ENCODE data around the gene RFX3. TPM values are rescaled to one million over a fixed set of nuclear protein-coding genes. Genes with fewer than 3 reads are reported as not detected.

Gene RFX3
- total RNA-seq, 4 donors from 2014 or later: 8.4 to 15.3 (median 9.7) TPM

DNA sequence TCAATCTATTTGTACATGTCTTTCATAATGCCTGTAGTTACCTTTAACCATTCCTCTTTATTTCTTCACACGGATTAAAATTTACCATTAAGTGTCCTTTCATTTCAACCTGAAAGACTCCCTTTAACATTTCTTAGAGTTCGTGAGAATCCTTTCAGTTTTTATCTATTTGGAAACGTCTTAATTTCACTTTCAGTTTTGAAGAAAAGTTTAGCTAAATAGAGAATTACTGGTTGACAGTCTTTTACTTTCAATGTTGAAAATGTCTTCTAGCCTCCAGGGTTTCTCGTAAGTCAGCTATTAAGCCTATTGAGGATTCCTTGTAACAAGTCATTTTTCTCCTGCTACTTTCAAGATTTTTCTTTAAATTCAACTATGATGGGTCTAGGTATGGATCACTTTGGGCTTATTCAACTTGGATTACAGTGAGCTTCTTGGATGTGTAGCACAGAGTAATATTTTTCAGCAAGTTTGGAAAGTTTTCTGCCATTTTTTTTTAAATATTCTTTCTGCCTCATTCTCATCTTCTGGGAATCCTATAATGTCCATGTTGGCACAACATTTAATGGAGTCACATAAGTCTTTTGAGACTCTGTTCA, 48.5 kb downstream of the RFX3 start:
- TF ChIP-seq, protein P1, sequence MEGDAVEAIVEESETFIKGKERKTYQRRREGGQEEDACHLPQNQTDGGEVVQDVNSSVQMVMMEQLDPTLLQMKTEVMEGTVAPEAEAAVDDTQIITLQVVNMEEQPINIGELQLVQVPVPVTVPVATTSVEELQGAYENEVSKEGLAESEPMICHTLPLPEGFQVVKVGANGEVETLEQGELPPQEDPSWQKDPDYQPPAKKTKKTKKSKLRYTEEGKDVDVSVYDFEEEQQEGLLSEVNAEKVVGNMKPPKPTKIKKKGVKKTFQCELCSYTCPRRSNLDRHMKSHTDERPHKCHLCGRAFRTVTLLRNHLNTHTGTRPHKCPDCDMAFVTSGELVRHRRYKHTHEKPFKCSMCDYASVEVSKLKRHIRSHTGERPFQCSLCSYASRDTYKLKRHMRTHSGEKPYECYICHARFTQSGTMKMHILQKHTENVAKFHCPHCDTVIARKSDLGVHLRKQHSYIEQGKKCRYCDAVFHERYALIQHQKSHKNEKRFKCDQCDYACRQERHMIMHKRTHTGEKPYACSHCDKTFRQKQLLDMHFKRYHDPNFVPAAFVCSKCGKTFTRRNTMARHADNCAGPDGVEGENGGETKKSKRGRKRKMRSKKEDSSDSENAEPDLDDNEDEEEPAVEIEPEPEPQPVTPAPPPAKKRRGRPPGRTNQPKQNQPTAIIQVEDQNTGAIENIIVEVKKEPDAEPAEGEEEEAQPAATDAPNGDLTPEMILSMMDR (IDR thresholded peaks at IDR 0.05; ENCODE audit: low read depth): no peak

DNA sequence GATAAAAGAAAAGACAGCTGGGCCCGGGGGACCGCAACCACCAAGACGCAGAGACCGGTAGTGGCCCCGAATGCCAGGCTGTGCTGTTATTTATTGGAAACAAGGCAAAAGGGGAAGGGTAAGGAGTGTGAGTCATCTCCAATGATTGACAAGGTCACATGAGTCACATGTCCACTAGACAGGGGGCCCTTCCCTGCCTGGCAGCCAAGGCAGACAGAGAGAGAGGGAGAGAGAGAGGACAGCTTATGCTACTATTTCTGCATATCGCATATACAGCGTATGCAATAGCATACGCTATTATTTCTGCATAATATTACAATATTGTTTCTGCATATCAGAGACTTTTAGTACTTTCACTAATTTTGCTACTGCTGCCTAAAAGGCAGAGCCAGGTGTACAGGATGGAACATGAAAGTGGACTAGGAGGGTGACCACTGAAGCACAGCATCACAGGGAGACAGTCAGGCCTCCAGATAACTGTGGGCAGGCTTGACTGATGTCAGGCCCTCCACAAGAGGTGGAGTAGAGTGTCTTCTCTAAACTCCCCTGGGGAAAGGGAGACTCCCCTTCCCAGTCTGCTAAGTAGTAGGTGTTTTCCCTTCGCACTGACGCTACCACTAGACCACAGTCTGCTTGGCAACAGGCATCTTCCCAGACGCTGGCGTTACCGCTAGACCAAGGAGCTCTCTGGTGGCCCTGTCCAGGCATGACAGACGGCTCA, 50.3 kb downstream of the RFX3 start:
- TF ChIP-seq, protein P1 (IDR thresholded peaks at IDR 0.05; ENCODE audit: low read depth): no peak

DNA sequence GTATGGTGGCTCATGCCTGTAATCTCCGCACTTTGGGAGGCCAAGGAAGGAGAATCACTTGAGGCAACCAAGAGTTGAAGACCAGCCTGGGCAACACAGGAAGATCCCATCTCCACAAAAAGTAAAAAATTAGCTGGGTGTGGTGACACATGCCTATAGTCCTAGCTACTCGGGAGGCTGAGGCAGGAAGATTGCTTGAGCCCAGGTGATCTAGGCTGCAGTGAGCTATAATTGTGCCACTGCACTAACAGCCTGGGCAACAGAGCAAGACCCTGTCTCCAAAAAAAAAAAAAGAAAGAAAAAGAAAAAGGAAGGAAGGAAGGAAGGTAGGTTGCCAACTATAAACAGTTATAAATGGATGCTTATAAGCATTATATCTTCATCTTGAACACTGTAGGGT, 51.0 kb downstream of the RFX3 start:
- TF ChIP-seq, protein P1 (IDR thresholded peaks at IDR 0.05; ENCODE audit: low read depth): no peak

DNA sequence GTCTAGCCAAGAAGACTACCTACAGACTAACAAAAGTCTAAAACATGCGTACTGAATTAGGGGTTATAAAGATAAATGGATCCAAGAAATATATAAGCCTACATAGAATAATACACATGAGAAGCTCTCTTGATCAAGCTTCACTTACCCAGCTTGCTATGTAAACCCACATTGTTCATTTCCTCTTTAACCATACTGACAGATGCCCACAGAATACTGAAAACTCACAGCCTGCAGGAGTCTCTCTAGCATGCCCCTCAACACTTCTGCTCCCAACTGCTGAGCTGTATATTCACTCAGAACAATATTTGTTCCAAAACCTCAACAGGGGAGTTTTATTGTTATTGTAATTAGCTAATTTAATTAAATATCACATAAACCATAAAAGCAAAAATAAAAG, 52.4 kb downstream of the RFX3 start:
- TF ChIP-seq, protein P1 (IDR thresholded peaks at IDR 0.05; ENCODE audit: low read depth): no peak

DNA sequence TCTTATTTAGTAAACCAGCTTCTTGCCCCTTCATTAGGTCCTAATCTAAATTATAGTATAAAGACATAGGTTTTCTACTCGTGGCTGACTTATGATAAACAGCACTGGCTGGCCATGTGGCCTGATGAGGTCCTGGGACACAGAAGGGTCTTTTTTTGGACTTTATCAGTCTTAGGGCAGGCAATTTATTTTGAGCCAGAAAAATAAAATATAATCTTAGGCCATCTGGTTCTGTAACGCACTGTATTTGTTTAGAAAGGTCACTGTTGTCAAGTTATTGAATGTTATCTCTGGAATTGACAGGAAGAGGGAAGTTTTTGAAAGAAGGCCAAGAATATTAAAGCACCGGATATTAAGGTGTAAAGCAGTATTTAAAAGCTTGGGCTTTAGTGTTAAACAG, 53.9 kb downstream of the RFX3 start:
- TF ChIP-seq, protein P1 (IDR thresholded peaks at IDR 0.05; ENCODE audit: low read depth): no peak

DNA sequence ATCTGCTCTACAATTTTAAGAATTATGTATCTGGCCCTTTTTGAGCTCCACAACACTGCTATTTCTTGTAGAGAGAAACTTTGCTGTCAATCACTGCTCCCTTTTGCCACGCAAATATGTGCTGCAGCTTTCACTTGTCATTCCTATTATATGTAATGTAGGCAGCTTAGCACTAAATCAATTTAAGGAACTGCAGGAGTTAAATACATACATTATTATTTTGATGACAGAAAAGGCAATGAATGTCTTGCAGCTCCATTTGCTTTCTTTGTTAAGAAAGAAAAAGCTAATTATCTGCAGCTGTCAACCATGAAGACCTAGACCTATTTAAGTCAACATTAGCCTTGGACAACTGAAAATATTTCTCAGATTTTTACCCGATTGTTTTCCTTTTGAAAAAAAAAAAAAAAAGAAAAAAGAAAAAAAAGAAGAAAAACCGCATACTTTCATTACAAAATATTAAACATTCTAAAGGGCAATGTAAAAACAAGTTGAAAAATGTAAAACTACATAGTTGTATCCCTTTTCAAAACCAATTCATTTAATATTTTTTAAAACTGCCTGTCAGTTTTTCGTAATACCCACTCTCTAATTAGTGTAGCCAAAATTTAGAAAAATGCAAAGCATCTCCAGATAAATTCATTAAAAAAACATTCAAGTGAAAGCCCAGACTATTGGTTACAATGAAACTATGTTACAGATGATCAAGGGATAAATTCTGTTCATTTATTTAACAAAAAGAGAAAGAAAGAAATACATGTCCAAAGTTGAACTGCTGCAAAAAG, 57.2 kb downstream of the RFX3 start:
- TF ChIP-seq, protein P1 (IDR thresholded peaks at IDR 0.05; ENCODE audit: low read depth): no peak

DNA sequence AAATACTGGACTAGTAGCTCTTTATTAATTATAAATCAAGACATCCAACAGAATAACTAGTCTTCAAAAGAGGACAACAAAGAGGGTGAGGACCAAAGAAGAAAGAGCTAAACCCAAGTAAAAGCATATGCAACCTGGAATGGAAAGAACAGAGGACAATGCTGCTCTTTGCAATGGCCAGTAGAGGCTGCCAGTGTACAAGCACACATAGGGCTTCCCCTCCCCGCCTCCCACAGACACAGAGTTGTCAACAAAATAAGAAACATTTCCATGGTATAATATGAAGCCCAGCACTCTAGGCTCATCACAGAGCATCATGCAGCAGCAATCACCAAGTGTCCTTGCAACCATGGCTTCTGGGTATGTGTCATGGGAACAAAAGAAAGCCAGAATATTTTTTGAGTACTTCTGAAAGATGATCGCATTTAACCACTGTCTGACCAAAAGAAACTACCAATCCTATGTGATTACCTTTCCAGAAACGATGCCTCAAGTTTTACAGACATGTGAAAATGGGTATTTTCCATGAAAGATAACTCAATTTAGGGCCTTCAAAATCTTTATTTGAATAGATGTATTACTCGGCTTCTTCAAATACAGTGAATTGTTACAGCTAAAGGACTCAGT, 58.1 kb downstream of the RFX3 start:
- TF ChIP-seq, protein P1 (IDR thresholded peaks at IDR 0.05; ENCODE audit: low read depth): no peak

Data from subcutaneous adipose tissue (tissue), 4 donors.